ENCODE results near the gene HSD17B8. TPM values are rescaled to one million over a fixed set of nuclear protein-coding genes. Genes with fewer than 3 reads are reported as not detected.

HSD17B8 gene
- total and polyA plus RNA-seq, 10 of the 15 experiments (the other 5 are each of a cell fraction or from before 2014, with no cell fraction given), result 3.1 to 54.3 (median 26.5) TPM

- TF ChIP-seq ZNF687 (IDR thresholded peaks at IDR 0.05), result no peak
Measured at GRCh38 chr6:33202799-33203198, 1.7 kb upstream of the HSD17B8 start (continued).

- DNase-seq (ENCODE audit: low read depth, low spot score), result no peak
- no peak for TF ChIP-seq ZNF622 (IDR thresholded peaks at IDR 0.05)
- TF ChIP-seq HDAC2 (IDR thresholded peaks at IDR 0.05), result no peak
- no peak for TF ChIP-seq CBX5 (IDR thresholded peaks at IDR 0.05; ENCODE audit: low read depth)
- no peak for TF ChIP-seq YBX1 (IDR thresholded peaks at IDR 0.05)
- no peak for TF ChIP-seq REST (IDR thresholded peaks at IDR 0.05; ENCODE audit: low read depth, low read length)
- TF ChIP-seq TARDBP (IDR thresholded peaks at IDR 0.05; ENCODE audit: borderline replicate concordance), result no peak
- no peak for TF ChIP-seq PKNOX1 (IDR thresholded peaks at IDR 0.05)
- no peak for TF ChIP-seq FOS (IDR thresholded peaks at IDR 0.05; ENCODE audit: borderline replicate concordance, extremely low read depth, insufficient read length)
- intact Hi-C loops (cut with micrococcal nuclease; ENCODE audit: unreplicated experiment) (loop anchor here (10.0 kb wide), 1 partner anchor 371 kb away; no protein-coding TSS in a partner anchor), in situ Hi-C loops (cut with MboI) (no loop called here)
- H3K79me2 ChIP-seq (ENCODE audit: control insufficient read depth, insufficient read depth, low read length), result peaks cover 33% of the 10 kb centered on the region
- ATAC-seq, result no peak
- no peaks in the 10 kb centered on the region for H3K9me3 ChIP-seq (replicated peaks; ENCODE audit: control insufficient read depth, insufficient read depth, low read length)
- peaks cover 8 to 15% of the 10 kb centered on the region in 2 experiments for H3K36me3 ChIP-seq (ENCODE audit: control insufficient read depth in 2 of 2, insufficient read depth in 2 of 2, low read length in 1 of 2)
- RAD21 ChIA-PET (ENCODE audit: unreplicated experiment), result interaction anchor here (2.9 kb wide), 1 partner anchor 45 kb away, joined by 25 read pairs; no protein-coding TSS in a partner anchor
- H3K4me1 ChIP-seq (ENCODE audit: control insufficient read depth, insufficient read depth, low read length), result peaks cover 29% of the 10 kb centered on the region
- no peak for FAIRE-seq
- H3K9ac ChIP-seq (ENCODE audit: control insufficient read depth, insufficient read depth, low read length), result no peak overlapping the region
- POLR2A ChIA-PET, result interaction anchor here (0.7 kb wide), 1 partner anchor 59 kb away, joined by 4 read pairs; no protein-coding TSS in a partner anchor
- no peak overlapping the region for H3K4me3 ChIP-seq
- SMC1A ChIA-PET (ENCODE audit: uncharacterized antibody, unreplicated experiment), result interaction anchor here (0.7 kb wide), 1 partner anchor 68 kb away, joined by 4 read pairs; the partner anchor contains the start of gene VPS52
- no TSS peak for BruUV-seq (replicated peaks)
- CTCF ChIA-PET, result no interaction called here
- no peaks in the 10 kb centered on the region for H3K27me3 ChIP-seq (replicated peaks in 1 of 2; ENCODE audit: control insufficient read depth in 2 of 2, insufficient read depth in 2 of 2, low read length in 1 of 2)
- peak overlapping the region; percentile 66; the same call in 1 of the 2 replicates for H3K4me2 ChIP-seq (ENCODE audit: control insufficient read depth, insufficient read depth)
- 70% methylated on average over 7 of the region's 7 CpGs for WGBS (ENCODE audit: insufficient coverage, insufficient replicate concordance, low lambda C conversion rate, missing lambda C conversion rate)
- H3K27ac ChIP-seq (ENCODE audit: control insufficient read depth, insufficient read depth), result no peak overlapping the region
- H2AFZ ChIP-seq (ENCODE audit: control insufficient read depth, low read depth, low read length), result no peak overlapping the region
- no peaks in the 10 kb centered on the region for H4K20me1 ChIP-seq (ENCODE audit: control insufficient read depth, insufficient read depth)
Measured at GRCh38 chr6:33203443-33204164, 851 bp upstream of the HSD17B8 start.
